Fibroblast of skin of scalp (primary cell): ENCODE measurements around the gene FRS3.
A peak's percentile ranks its signal among the peaks of the same experiment; 100 is the strongest.

Source experiments
- DNase-seq: peaks from one replicate; pipeline ENCODE4 v3.0.0-alpha.2; 2013

The FRS3 gene

DNA sequence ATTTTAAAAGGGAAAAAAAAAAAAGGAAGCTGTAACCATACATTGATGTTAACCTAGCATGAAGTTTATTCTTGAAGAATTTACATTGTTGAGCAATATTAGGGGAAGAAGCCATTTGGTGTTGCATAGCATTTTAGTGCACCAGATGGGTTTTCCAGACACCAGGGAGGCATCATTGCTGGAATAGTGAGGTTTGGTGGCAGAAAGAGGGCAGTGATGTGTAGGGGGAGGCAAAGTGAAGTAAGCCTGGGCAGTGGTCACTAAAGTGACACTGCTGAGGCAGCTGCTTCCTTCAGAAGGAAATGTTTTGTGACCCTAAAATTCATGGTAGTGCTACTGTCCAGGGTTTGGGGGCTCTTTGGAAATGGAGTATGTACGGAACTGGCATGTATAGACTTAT lies 10.3 kb upstream of the FRS3 start:
- no peak for DNase-seq

DNA sequence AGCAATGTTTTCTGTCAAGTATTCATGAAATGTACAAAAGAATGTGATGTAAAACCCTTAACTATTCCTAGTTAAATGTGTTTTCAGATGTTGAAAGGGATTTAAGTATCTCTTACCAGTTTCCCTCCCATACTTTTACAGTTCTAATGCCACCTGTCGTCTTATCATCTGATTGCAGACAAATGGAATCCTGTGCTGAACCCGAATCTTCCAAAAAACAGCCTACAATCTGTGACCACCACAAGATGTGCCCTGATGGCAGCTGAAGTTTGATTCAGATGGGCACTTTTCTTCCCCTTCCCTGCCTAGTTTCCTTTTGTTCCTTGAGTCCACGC lies 9.7 kb upstream of the FRS3 start:
- DNase-seq = no peak

DNA sequence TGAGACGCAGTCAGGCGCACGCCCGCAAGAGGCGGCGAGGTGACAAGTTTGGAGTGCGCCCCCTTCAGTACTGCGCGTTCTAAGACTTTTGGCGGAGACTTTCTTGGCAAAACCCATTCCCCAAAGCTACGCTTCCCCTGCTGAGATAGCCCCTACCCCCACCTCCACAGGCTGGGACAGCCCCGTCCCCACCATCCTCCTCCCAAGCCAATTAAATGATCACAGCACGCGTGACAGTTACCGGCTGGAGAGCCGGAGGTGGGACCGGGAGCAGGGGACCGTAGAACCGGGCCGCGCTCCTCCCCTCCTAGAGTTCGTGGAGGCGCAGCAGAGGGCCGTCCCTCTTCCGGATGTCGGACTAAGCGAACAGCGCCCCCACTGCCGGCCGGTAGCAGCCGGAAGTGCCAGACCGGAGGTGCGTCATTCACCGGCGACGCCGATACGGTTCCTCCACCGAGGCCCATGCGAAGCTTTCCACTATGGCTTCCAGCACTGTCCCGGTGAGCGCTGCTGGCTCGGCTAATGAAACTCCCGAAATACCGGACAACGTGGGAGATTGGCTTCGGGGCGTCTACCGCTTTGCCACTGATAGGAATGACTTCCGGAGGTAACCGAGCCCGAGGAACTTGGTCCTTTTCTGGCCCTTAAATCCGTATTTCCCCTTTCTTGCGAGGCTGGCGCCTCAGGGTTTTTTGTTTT lies 7.7 kb upstream of the FRS3 start, which contains the start of gene TOMM6:
Gene TOMM6, plus strand, starts transcription at position 476 of the 699 bp plus-strand sequence. Its CDS starts 4 bp downstream, at position 480.
- DNase-seq = peak; percentile 93

DNA sequence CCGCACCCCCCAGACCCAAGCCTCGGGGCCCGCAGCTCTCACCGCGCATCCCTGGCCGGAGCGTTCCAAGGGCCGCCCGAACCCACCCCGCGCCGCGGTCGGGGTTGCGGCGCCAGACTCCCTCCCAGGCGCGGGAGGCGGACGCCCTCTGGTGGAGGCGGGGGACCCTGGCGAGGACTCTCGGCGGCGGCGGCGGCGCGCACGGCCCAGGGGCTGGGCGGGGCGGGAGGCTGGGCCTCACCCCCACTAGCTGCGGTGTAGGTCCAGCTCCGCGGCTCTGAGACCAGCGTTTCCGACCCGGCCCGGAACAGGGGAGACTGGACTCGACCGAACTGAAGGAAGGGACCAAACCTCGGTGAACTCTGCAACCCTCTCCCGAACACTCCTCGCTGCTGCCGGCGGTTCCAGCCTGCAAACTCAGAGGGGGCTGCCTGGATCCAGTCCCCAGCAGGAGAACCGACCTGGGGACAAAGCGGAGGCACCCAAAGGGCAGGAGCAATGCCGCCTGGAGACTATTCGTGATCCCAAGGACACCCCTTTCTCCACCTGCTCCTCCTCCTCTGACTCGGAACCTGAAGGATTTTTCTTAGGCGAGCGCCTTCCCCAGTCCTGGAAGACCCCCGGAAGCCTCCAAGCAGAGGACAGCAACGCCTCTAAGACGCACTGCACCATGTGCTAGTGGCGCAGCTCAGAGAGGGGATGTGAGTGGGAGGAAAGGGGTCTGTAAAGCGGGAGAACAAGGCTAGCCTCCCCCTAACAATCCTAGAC lies 6.9 kb upstream of the FRS3 start:
- DNase-seq = peak; percentile 82

GRCh38 chr6:41785689-41786450 lies 6.2 kb upstream of the FRS3 start:
- DNase-seq = peak; percentile 25

- DNase-seq = no peak
Measured at GRCh38 chr6:41785254-41785653, 5.6 kb upstream of the FRS3 start.

- no peak for DNase-seq
Measured at GRCh38 chr6:41784581-41785171, 5.0 kb upstream of the FRS3 start.

DNA sequence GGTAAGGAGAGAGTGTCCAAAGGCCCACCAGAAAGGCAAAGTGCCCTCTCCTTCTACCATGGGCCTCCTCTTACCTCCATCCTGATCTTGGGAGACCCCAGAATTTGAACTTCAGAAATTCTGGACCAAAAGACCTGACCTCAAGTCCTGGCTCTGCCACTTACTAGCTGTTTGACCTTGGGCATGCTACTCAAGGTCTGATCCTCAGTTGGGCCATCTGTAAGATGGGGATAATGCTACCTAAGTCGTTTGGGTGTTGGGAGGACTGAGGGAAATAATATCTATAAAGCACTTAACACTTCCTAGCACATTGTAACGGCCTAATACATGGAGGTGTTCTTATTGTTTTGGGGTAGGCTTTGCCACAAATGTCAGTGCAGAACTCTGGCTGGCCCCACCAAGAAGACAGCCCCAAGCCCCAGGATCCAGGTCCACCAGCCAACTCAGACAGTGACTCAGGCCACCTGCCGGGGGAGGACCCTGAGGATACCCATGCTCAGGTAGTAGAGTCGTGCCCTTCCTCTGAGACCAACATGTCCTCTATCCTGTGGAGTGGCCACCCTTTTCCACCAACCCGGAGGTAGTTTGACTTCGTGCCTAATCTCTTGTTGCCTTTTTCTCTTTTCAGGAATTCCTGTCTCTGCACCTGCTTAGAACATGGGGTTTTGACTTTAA lies 3.5 kb upstream of the FRS3 start:
- DNase-seq = no peak

DNA sequence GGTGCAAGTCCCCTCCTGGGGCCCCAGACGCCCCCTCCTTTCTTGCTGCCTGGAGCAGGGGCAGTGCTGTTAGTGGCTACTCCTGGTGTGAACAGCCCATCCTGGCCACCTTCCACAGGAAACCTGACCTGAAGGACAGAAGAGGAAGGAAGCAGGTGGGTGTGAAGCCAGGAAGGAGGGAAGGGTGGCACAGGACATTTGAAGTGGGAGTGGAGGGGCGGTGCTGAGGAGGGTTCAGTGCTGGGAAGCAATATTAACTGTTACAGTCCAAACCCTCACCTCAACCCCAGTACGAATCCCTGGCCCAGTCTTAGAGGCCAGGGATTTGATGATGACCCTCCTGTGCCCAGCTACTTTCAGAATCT lies 1.6 kb upstream of the FRS3 start:
- DNase-seq = no peak

- DNase-seq = no peak
Measured at GRCh38 chr6:41780551-41781365, 1.1 kb upstream of the FRS3 start, which contains the start of gene PRICKLE4. Gene PRICKLE4 (plus strand): TSS chr6:41780782. CDS start chr6:41783474, 2,692 bp downstream.

DNA sequence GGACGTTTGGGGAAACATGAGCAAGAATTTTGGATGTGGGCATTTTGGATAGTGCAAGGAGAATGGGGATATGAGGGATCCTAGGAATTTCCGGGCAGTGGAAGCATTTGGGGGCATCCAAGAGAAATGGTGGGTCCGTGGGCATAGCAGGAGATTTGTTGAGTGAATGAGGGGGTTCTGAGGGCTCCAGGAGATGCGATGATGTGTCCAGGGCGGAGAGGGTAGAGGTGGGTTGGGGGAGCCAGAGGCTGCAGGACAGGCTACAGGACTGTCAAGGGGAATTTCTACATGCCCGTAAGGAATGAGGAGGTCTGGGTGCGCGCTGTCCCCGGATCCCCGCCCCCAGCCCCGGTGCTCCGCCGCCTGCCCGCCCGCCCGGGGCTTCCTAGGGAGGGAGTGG lies 364 bp downstream of the FRS3 start:
- no peak for DNase-seq

GRCh38 chr6:41778895-41779294 lies 805 bp downstream of the FRS3 start:
- no peak for DNase-seq

DNA sequence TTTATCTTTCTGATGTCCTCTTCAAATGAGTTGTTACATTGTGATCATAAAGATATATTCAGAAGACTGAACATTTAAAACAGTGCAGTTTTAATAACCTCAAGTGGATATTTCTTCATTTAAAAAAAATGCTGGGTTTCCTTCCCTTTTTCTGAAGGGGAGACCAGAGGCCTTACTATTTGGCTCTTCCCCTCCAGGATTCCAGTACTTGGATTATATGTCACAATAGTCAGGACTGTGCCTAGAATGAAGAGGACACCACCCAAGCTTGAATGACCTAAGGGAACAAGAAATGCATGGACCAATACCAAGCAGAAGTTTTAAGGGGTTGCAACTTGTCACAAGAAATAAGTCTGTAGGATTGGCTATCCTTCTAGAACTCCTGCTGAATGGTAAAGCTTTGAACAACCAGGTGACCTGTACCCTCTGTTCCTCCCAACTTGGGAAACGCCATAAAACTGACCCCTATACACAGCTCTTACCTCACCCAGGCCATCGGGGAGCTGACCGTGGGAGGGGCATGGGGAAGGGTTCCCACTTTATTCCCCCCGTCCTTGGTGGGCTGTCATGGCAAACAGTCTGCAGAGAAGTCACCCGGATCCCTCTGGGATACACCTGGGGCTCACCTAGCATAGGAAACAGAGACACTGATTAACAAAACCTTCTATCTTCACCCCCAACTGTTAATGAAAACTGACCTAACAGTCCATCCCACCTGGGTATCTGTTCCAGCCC lies 2.0 kb downstream of the FRS3 start:
- DNase-seq = no peak

- DNase-seq = no peak
Measured at GRCh38 chr6:41775293-41775882, 4.3 kb downstream of the FRS3 start.

GRCh38 chr6:41774841-41775240 lies 4.9 kb downstream of the FRS3 start:
- DNase-seq = no peak

DNA sequence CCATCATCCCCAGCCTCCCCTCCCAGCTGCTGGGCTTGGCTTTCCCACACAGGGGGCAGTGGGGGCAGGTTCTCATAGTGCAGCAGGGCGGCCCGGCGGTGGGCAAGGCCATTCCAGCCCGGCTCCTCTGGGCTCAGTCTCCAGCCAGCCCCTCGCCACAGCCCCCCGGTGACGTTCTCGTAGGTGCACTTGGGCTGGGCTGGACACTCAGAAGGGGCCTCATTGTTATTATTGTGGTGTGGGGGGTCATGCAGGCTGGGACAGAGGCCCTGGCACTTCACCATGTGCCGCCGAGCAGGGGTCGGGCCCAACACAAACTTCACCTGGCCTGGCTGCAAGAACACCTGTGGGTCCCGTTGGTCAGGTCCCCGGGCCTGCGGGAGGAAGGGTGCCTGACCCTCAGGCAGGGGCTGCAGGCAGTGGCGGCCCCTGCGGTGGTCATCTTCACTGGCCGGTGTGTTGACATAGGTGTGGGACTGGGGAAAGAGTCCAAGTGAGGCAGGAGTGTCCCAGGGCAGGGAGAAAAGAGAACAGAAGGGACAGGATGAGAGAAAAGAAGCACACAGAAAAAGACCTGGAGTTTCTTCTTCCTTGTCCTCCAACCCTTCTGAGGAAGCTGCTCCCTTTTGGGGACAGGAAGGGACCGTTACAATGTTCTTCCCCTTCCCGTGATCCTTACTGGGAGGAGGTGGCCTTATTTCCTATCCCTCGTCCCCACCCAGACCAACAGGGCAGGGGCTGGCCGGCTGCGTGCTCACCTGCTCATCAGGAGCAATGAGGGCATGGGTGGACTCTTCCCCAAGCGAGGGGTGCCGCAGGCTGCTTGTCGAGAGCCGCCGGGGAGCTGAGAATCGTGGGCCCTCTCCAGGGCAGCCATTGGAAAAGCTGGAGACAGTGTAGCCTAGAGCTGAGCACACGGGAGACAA lies 8.4 kb downstream of the FRS3 start:
- DNase-seq = no peak

DNA sequence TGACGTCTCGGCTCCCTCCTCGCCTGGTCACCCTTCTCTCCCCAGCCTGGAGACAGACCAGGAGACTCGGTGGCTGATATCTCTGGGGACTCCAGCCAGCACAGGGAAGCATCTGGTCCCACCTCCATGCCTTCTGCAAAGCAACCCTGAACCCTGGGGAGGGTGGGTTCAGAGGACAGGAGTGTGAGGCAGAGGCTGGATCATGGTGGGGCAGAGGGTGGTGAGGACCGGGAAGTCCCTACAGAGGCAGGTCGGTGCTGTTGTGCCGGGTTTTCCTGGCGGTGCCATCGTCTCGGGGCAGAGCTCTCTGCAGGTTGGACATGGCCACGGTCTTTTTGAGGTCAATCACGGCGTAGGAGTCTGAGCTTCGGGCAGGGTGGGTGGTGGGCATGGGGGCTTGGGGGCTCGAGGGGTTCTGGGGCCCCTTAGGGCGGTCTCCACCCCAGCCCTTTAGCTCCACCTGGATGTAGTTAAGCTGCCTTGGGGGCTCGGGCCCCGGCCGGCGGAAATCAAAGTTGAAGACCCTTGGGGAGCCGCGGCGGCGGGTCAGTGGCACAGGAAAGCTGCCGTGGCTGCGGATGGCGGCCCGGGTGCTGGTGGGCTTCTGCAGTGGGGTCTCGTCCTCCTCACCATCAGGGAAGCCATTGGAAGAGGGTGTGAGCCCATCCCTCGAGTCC lies 9.2 kb downstream of the FRS3 start:
- no peak for DNase-seq

DNA sequence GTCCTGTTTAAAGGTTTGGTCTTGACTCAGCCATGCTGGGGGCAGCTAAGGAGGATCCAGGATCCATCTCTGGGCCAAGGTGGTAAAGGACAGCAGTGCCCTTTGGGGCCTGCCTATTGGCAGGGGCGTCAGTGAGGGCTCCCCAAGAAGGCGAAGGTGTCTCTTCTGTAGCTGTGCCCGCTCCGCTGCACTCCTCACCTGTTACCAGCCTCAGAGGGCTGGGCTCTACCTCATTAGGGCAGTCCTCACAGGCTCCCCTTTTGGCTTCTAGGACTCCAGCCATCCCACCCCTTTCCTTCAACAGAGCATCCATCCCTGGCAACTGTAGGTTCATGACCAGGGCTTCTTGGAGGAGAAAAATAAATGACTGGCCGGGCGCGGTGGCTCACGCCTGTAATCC lies 10.3 kb downstream of the FRS3 start:
- no peak for DNase-seq
